Measurements from ENCODE around the gene GAGE10.

GRCh38 chrX:49271341-49271740, 32.1 kb upstream of the GAGE10 start:
- TF ChIP-seq POLR2AphosphoS5 (IDR thresholded peaks at IDR 0.05; ENCODE audit: low read depth, low read length) (no peak), CTCF (IDR thresholded peaks at IDR 0.05) (no peak), REST (IDR thresholded peaks at IDR 0.05; ENCODE audit: insufficient read depth in 1 of 2, low read depth in 2 of 2, low read length in 1 of 2) (no peak)

Data from Panc1 (cell line).